Breast epithelium (tissue), 4 donors: Measurements from ENCODE around the gene KLHL20. TPM values are rescaled to one million over a fixed set of nuclear protein-coding genes. Genes with fewer than 3 reads are reported as not detected.

Source experiments
- DNase-seq, 2 donors: peaks; one replicate each; pipeline ENCODE4 v3.0.0-alpha.2; 2019; ENCODE audit warnings: low spot score in 2 of 2
- H3K27ac ChIP-seq, 2 donors: fragments of 200-600 bp; sonication (generic) in 1 of 2; one replicate each; pipeline ENCODE4 v1.5.1; 2016 to 2019; ENCODE audit warnings: mild to moderate bottlenecking in 1 of 2
- H3K27me3 ChIP-seq, 2 donors: fragments of 200-600 bp; sonication (generic) in 1 of 2; one replicate each; pipeline versions ENCODE4 v1.5.1 to v1.6.0; 2017 to 2019; ENCODE audit warnings: control low read depth in 1 of 2, mild to moderate bottlenecking in 1 of 2
- H3K36me3 ChIP-seq: fragments of 200-600 bp; one replicate; pipeline ENCODE4 v1.5.1; 2019
- H3K4me1 ChIP-seq, 2 donors: fragments of 200-600 bp; sonication (generic); one replicate each; pipeline ENCODE4 v1.5.1; 2016 to 2019; ENCODE audit warnings: control low read depth in 1 of 2
- H3K4me3 ChIP-seq, 3 donors: fragments of 200-600 bp; sonication (generic); 1 replicate in 2 of 3; 2 replicates in 1 of 3; pipeline ENCODE4 v1.5.1; 2016 to 2019; ENCODE audit warnings: mild to moderate bottlenecking in 3 of 3, moderate library complexity in 2 of 3
- H3K9me3 ChIP-seq, 2 donors: fragments of 200-600 bp; sonication (generic) in 1 of 2; one replicate each; pipeline ENCODE4 v1.5.1; 2016 to 2019; ENCODE audit warnings: control low read depth in 1 of 2
- POLR2A ChIP-seq: fragments of 450-650 bp; IDR thresholded peaks from one replicate; pipeline ENCODE4 v1.6.1; 2016; ENCODE audit warnings: antibody characterized with exemption, mild to moderate bottlenecking, moderate library complexity
- POLR2AphosphoS5 ChIP-seq, 3 donors: sonication (generic); formaldehyde crosslinking; IDR thresholded peaks; one replicate each; pipeline ENCODE4 v1.6.1; 2017; ENCODE audit warnings: antibody characterized with exemption in 3 of 3
- intact Hi-C: fragments of 100-400 bp; cut with DNase I; formaldehyde crosslinking; loops from one replicate; pipeline ENCODE4 v1.15.1; 2023; ENCODE audit warnings: low total_unique reads
- total RNA-seq, 3 donors: library from RNA; depleted of rRNA; stranded (reverse); fragments of >200 nt; gene quantifications; one replicate each; pipeline ENCODE4 v1.1.0, GENCODE V29; 2016
- TF ChIP-seq, protein P1 (sequence below), 3 donors: fragments of 450-650 bp; IDR thresholded peaks; one replicate each; pipeline ENCODE4 v1.5.1; 2016 to 2017; ENCODE audit warnings: antibody characterized with exemption in 3 of 3, mild to moderate bottlenecking in 3 of 3, moderate library complexity in 3 of 3

Gene KLHL20
- total RNA-seq, 3 donors from 2014 or later, result 29.8 to 45.0 (median 41.4) TPM

DNA sequence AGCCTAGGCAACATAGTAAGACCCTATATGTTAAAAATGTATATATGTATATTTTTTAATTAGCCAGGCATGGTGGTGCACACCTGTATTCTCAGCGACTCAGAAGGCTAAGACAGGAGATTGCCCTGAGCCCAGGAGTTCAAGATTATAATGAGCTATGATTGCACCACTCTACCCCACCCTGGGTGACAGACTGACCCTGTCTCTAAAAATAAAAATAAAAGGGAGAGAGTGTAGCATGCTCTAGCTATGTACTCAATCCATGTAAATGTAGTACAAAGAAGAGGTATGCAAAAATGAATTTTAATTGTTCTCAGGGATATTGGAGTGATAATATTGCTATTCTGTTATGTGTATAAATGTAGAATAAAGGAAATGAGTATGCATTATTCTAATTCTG, 56.8 kb downstream of the KLHL20 start:
- H3K4me3 ChIP-seq, result no peak overlapping the region
- H3K27me3 ChIP-seq, result no peaks in the 10 kb centered on the region
- no peaks in the 10 kb centered on the region for H3K9me3 ChIP-seq
- no peak overlapping the region for H3K27ac ChIP-seq
- no peaks in the 10 kb centered on the region for H3K36me3 ChIP-seq
- DNase-seq, result no peak
- intact Hi-C loops, result no loop called here
- no peaks in the 10 kb centered on the region for H3K4me1 ChIP-seq
- TF ChIP-seq, protein P1, sequence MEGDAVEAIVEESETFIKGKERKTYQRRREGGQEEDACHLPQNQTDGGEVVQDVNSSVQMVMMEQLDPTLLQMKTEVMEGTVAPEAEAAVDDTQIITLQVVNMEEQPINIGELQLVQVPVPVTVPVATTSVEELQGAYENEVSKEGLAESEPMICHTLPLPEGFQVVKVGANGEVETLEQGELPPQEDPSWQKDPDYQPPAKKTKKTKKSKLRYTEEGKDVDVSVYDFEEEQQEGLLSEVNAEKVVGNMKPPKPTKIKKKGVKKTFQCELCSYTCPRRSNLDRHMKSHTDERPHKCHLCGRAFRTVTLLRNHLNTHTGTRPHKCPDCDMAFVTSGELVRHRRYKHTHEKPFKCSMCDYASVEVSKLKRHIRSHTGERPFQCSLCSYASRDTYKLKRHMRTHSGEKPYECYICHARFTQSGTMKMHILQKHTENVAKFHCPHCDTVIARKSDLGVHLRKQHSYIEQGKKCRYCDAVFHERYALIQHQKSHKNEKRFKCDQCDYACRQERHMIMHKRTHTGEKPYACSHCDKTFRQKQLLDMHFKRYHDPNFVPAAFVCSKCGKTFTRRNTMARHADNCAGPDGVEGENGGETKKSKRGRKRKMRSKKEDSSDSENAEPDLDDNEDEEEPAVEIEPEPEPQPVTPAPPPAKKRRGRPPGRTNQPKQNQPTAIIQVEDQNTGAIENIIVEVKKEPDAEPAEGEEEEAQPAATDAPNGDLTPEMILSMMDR (IDR thresholded peaks at IDR 0.05), result no peak

DNA sequence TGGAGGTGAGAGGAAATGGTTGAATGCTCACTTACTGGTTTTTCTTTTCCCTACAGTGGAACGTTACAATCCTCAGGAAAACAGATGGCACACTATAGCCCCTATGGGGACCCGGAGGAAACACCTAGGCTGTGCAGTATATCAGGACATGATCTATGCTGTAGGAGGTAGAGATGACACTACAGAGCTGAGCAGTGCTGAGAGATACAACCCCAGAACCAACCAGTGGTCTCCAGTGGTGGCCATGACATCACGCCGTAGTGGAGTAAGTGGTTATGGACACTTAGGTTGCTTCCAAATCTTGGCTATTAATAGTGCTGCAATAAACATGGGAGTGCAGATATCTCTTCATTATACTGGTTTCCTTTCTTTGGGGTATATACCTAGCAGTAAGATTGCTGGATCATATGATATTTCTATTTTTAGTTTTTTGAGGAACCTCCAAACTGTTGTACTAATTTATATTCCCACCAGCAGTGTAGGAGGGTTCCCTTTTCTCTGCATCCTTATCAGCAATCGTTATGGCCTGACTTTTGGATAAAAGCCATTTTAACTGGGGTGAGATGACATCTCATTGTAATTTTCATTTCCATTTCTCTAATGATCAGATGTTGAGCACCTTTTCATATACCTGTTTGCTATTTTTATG, 60.9 kb downstream of the KLHL20 start:
- H3K36me3 ChIP-seq, result no peaks in the 10 kb centered on the region
- H3K4me3 ChIP-seq, result no peak overlapping the region
- DNase-seq, result no peak
- no peak overlapping the region for H3K27ac ChIP-seq
- H3K27me3 ChIP-seq, result no peaks in the 10 kb centered on the region
- intact Hi-C loops, result no loop called here
- no peaks in the 10 kb centered on the region for H3K4me1 ChIP-seq
- TF ChIP-seq, protein P1 (IDR thresholded peaks at IDR 0.05), result no peak
- no peaks in the 10 kb centered on the region for H3K9me3 ChIP-seq

DNA sequence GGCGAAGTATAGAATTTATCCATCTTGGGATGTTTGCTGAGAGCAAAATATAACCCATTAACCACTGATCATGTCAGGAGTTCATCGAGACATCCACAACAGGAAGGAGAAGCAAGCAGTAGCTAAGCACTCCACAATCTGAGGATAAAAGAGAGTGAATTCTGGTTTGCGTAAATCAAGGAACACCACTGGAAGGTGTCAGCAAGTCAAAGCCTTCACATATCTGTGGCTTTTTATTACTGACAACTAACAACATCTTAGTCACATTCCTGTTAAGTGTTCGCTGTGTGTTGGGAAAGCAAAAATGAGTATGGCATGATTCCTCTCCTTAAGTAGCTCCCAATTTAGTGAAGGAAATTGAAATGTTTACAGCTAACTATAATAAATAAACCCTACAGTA, 65.2 kb downstream of the KLHL20 start:
- H3K27ac ChIP-seq, result no peak overlapping the region
- no peaks in the 10 kb centered on the region for H3K27me3 ChIP-seq
- TF ChIP-seq POLR2A (no peak), POLR2AphosphoS5 (IDR thresholded peaks at IDR 0.05) (no peak)
- TF ChIP-seq, protein P1 (IDR thresholded peaks at IDR 0.05), result no peak
- H3K9me3 ChIP-seq, result no peaks in the 10 kb centered on the region
- intact Hi-C loops, result no loop called here
- no peaks in the 10 kb centered on the region for H3K36me3 ChIP-seq
- DNase-seq, result no peak
- H3K4me1 ChIP-seq, result no peaks in the 10 kb centered on the region
- H3K4me3 ChIP-seq, result no peak overlapping the region

DNA sequence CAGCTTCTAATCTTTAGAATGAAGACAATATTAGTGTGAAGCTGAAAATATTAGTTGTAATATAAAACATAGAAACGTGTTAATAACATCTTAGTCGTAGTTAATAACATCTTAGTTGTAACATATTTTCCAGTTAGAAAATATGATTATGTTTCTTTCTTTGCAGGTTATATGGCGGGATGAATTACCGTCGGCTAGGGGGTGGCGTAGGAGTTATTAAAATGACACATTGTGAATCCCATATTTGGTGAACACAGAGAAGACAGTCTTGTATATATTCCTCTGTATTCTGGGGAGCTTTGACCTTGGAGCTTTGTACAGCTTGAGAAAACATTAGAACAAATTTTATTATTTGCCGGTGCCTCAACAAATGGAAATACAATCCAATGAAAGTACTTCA, 70.2 kb downstream of the KLHL20 start:
- Histone ChIP-seq H3K4me1 (no peaks in the 10 kb centered on the region), H3K9me3 (no peaks in the 10 kb centered on the region), H3K4me3 (no peak overlapping the region), H3K36me3 (peaks cover 3% of the 10 kb centered on the region), H3K27ac (no peak overlapping the region), H3K27me3 (no peaks in the 10 kb centered on the region)
- intact Hi-C loops, result no loop called here
- no peak for DNase-seq
- TF ChIP-seq POLR2AphosphoS5 (IDR thresholded peaks at IDR 0.05) (no peak), POLR2A (no peak)
- TF ChIP-seq, protein P1 (IDR thresholded peaks at IDR 0.05), result no peak

DNA sequence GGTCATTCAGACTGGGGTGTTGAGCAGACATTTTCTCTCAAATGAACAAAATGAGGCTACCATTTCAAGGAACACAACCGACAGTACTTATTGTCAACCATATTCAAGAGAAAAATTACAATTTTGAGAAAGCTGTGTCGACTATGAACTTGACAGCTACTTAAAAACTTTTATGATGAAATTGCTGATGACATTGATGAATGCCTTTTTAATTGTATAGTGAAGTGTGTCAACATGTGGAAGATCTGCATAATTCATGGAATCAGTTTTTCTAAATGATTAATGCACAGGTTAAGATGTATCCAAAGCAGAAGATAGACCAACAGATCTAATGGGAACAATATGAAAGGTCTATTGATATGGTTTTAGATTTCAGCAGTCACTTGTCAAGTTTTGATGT, 75.1 kb downstream of the KLHL20 start:
- H3K27me3 ChIP-seq, result no peaks in the 10 kb centered on the region
- H3K27ac ChIP-seq, result no peak overlapping the region
- H3K36me3 ChIP-seq, result peaks cover 3% of the 10 kb centered on the region
- TF ChIP-seq, protein P1 (IDR thresholded peaks at IDR 0.05), result no peak
- TF ChIP-seq POLR2AphosphoS5 (IDR thresholded peaks at IDR 0.05) (no peak), POLR2A (no peak)
- H3K4me3 ChIP-seq, result no peak overlapping the region
- H3K4me1 ChIP-seq, result no peaks in the 10 kb centered on the region
- no peak for DNase-seq
- no peaks in the 10 kb centered on the region for H3K9me3 ChIP-seq
- intact Hi-C loops, result no loop called here
